UCSD-AML1 (cell line): Measurements from ENCODE around the gene CFAP97.
"Not testable (repeated sequence)": the region's sequence is repeated elsewhere in the genome, so short reads cannot be mapped to it uniquely, and the experiment has no call there.

Experiments used
- DNase-seq: peaks from one replicate; lab custom pipeline; 2025; ENCODE audit not compliant: unreplicated experiment; lab: John Stamatoyannopoulos, UW

CFAP97 gene

GRCh38 chr4:185224597-185224996 lies 20.8 kb upstream of the CFAP97 start:
- DNase-seq = no peak

DNA sequence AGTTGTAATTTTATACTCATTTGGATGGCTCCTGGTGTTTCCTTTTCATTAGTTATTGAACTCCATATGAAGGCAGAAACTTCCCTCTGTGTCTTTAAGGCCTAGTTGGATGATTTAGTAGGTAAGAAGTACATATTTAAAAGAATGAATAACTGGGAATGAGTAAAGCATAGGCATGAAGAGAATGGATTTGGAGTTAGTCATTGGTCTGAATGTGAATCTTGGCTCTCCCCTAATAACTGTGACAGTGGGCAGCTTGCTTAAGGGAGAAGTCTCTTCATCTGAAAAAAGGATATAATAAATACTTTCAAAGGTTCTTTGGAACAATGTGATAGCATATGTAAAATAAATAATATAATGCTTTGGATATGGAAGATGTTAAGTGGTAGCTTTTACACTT lies 18.8 kb upstream of the CFAP97 start:
- DNase-seq = no peak

GRCh38 chr4:185221912-185222311 lies 18.1 kb upstream of the CFAP97 start:
- no peak for DNase-seq

DNA sequence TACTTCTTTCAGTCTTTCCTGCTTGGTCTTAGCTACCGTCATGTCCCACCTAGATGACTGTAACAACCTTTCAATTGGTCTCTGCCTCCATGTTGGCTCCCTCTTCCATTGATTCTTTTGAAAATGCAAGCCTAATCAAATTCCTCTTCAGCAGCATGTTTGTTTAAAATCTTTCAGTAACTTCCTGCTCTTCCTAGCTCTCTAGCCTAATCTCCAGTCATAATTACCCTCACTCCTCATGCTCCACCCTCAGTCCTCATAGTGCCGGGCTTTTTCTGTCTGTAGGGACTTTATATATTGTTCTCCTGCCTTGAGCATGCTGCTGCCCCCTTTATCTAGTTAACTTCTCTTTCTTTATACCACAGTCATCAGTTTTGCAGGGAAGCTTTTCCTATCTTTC lies 17.7 kb upstream of the CFAP97 start:
- DNase-seq = no peak

- no peak for DNase-seq
These were observed 15.9 kb upstream of the CFAP97 start for GRCh38 chr4:185219551-185220344.

- DNase-seq = no peak
These were observed 14.5 kb upstream of the CFAP97 start for GRCh38 chr4:185218312-185218711.

DNA sequence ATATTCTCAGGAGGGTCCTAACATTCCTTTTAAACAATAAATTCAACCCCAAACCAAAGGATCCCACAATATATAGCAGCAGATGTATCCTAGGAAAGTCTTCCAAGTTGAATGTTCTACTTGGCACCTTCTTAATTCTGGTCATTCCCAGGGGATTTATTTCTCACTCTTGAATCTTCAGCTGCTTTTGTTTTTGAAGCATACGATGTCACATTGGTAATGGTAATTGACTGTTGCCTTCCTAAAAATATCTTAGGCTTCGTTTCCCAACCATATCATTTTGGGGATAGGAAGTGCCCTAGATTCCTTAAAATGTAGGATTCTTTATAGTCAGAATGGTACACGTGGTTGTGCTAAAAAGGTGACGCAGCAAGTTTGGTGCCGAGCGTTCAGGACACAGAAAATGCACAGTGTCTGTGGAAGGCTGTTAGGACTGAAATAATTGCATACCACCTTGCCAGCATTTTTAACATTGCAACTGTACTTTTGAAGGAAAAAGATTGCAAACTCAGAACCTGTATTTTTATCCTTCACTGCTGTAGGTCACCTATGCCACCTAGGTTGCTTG lies 13.7 kb upstream of the CFAP97 start:
- DNase-seq = no peak

- no peak for DNase-seq
These were observed 11.5 kb upstream of the CFAP97 start for GRCh38 chr4:185215261-185215660.

DNA sequence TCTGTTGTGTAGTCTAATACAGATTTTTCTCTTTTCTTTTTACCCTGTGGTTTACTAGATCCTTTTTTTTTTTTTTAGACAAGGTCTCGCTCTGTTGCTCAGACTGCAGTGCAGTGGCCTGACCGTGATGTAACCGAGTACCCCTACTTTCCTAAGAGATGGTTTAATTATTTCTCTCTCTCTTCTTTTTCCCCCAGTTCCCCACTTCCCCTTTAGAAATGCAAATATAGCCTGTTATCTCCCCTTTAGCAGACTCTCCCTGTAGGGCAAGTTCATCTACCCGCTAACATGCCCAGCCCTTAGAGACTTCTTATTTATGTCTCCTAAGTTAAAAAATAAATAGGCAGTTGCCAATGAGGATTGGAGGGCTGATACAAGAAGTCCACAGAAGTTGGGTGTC lies 10.1 kb upstream of the CFAP97 start:
- no peak for DNase-seq

- DNase-seq = no peak
These were observed 8.8 kb upstream of the CFAP97 start for GRCh38 chr4:185212581-185212980.

- DNase-seq = no peak
These were observed 7.8 kb upstream of the CFAP97 start for GRCh38 chr4:185211641-185212040.

- DNase-seq = no peak
These were observed 7.2 kb upstream of the CFAP97 start for GRCh38 chr4:185211035-185211434.

GRCh38 chr4:185210102-185210981 lies 6.5 kb upstream of the CFAP97 start:
- no peak for DNase-seq

- DNase-seq = not testable (repeated sequence)
These were observed 6.0 kb upstream of the CFAP97 start for GRCh38 chr4:185209852-185210101.

DNA sequence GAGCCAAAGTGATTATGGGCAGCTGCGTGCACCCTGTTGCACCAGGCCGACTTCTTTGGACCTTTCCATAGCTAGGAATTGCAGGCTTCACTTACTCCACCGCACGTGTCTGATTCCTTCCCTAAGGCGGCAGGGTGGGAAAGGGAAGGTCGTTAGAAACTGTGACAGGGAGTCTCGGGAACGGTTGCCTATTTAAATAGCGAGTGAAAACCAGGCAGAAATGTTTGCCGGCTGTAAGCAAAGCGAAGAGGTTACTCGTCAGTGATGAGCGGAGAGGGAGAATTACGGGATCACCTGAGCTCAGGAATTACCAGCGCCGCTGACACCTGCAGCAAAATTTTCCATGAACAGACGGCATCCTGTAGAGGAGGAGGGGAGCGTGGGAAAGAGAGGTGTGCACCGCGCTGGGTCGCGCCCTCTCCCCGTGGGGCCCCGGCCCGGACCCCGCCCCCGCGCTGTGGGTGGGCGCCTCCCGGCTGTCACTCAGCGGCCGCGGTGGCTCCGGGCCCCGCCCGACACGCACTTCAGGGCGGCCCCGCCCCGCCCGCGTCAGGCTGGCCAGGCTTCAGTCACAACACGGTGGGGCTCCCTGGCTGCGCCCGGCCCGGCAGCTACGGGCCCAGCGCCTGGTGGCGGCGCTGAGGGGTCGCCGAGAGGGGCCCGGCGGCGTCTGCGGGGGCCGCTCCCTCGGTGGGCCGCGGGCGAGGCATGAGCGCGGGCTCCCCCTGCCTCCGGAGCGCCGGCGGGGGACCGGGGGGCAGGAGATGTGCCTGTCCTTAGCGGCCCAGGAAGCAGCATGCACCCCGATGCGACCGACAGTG lies 5.4 kb upstream of the CFAP97 start, which contains the start of gene SNX25:
Gene SNX25, plus strand, starts transcription at position 568 of the 821 bp plus-strand sequence. Its CDS starts 229 bp downstream, at position 797.
- peak; percentile 46 for DNase-seq

DNA sequence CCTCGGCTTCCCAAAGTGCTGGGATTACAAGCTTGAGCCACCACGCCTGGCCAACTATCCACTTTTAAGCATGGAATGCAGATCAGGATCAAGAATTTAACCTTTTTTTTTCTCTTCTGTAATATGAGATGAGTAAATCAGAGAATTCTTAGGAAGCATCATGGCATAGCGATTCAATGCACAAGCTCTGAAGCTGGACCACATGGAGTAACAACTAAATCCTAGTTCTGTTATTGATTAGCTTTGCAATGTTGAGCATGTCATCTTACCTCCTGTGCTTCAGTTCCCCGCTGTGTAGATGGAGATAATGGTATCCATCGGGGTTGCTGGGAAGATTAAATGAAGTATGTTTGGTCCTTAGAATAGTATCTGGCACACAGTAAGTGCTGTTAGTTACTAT lies 3.7 kb upstream of the CFAP97 start:
- no peak for DNase-seq

DNA sequence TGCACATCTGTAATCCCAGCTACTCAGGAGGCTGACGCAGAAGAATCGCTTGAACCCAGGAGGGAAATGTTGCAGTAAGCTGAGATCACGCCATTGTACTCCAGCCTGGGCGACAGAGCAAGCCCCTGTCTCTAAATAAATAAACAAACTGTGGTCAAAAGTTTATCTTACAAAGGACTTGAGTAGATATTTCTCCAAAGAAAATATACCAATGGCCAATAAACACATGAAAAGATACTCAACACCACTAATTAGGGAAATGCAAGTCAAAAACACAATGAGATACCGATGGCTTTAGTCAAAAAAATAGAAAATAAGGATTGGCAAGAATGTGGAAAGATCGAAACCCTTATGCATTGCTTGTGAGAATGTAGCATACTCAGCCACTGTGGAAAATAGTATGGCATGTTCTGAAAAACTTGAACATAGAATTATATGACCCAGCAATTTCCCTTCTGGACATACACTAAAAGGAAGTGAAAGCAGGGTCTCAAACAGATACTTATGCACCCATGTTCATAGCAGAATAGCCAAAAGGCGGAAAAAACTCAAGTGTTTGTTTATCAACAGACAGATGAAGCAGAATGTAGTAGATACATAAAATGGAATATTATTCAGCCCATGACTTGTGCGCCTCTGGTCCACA lies 2.0 kb upstream of the CFAP97 start:
- no peak for DNase-seq

DNA sequence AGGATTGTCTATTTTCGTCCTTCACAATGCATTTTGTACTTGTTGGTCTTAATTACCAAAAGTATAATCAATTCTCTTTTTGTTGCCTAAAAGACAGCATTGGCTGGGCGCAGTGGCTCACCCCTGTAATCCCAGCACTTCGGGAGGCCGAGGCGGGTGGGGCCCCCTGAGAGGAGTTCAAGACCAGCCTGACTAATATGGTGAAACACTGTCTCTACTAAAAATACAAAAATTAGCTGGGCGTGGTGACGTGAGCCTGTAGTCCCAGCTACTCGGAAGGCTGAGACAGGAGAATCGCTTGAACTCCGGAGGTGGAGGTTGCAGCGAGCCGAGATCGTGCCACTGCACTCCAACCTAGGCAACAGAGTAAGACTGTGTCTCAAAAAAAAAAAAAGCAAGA lies 1.3 kb upstream of the CFAP97 start:
- not testable (repeated sequence) for DNase-seq

GRCh38 chr4:185204238-185204910 lies 574 bp upstream of the CFAP97 start:
- no peak for DNase-seq

DNA sequence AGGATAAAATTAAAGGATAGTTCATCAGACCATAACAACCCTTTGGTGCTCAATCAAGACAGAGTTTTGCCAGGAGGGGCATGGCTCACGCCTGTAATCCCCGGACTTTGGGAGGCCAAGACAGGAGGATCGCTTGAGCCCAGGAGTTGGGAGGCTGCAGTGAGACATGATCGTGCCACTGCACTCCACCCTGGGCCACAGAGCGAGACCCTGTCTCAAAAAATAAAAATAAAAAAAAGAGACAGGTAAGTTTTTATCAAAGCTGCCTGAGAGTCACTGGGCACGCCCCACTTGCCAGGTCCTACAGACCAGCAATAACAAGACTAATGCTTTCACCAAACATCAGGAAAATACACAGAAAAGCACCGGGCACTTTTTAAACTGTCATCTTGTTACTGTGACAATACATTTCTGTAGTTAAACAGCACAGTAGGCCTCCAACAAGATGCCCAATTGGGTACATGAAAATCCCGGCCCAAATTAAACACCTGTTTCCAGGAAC lies 765 bp downstream of the CFAP97 start:
- DNase-seq = no peak
